Prostate gland (tissue), 2 donors: ENCODE results near the gene NDST1.

Experiments used
- CTCF ChIP-seq, 4 experiments: fragments of 200-600 bp in 2 of 4; fragments of 450-650 bp in 2 of 4; sonication (generic) in 2 of 4; IDR thresholded peaks; 1 replicate in 3 of 4; 2 replicates in 1 of 4; pipeline ENCODE4 v1.5.1; 2016 to 2019; ENCODE audit warnings: antibody characterized with exemption in 4 of 4, mild to moderate bottlenecking in 2 of 4, moderate library complexity in 2 of 4
- POLR2A ChIP-seq: fragments of 450-650 bp; IDR thresholded peaks from one replicate; pipeline ENCODE4 v1.6.1; 2016; ENCODE audit warnings: antibody characterized with exemption, mild to moderate bottlenecking
- POLR2AphosphoS5 ChIP-seq: sonication (generic); formaldehyde crosslinking; IDR thresholded peaks from one replicate; pipeline ENCODE4 v1.6.1; 2017; ENCODE audit warnings: antibody characterized with exemption

DNA sequence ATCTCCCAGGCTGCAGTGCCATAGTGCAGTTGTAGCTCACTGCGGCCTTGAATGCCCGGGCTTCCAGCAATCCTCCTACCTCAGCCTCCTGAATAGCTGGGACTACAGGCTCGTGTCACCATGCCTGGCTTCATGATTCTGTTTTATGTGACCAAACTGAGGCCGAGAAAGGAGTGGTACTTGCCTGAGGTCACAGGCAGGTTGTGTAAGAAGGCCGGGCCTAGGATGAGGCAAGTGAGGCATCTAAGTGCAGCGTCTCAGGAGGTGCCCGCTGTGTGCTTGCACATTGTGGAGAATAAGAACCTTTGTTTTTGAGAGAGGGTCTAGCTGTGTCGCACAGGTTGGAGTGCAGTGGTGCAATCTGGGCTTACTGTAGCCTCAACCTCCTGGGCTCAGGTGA lies 2.1 kb upstream of the NDST1 start:
- TF ChIP-seq POLR2A (no peak), CTCF (IDR thresholded peaks at IDR 0.05) (no peak), POLR2AphosphoS5 (no peak)
